Measurements from ENCODE around the gene LY6G5B.

DNA sequence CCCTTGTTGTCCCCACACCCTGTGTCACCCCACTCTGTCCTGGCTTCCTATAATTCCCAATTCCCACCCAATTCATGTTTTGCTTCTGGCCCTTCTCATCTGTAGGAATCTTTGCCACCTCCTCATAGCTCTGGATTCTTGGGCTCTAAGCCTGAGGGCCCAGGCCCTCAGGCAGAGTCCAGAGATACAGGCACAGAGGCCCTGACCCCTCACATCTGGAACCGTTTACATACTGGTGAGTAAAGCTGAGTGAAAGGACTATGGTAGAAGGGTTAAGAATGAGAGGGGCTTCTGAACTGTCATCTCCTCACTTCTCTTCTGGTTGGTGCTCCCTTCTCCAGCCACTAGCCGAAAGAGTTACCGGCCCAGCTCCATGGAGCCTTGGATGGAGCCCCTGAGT lies 35.6 kb upstream of the LY6G5B start:
- TF ChIP-seq, protein P1, sequence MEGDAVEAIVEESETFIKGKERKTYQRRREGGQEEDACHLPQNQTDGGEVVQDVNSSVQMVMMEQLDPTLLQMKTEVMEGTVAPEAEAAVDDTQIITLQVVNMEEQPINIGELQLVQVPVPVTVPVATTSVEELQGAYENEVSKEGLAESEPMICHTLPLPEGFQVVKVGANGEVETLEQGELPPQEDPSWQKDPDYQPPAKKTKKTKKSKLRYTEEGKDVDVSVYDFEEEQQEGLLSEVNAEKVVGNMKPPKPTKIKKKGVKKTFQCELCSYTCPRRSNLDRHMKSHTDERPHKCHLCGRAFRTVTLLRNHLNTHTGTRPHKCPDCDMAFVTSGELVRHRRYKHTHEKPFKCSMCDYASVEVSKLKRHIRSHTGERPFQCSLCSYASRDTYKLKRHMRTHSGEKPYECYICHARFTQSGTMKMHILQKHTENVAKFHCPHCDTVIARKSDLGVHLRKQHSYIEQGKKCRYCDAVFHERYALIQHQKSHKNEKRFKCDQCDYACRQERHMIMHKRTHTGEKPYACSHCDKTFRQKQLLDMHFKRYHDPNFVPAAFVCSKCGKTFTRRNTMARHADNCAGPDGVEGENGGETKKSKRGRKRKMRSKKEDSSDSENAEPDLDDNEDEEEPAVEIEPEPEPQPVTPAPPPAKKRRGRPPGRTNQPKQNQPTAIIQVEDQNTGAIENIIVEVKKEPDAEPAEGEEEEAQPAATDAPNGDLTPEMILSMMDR (conservative IDR thresholded peaks at IDR 0.05): no peak
- no peak for TF ChIP-seq ZFX (IDR thresholded peaks at IDR 0.05)
